Right renal cortex interstitium (tissue), 3 donors: ENCODE measurements around the gene FAM78A. TPM values are rescaled to one million over a fixed set of nuclear protein-coding genes. Genes with fewer than 3 reads are reported as not detected.
"Not testable (repeated sequence)": the region's sequence is repeated elsewhere in the genome, so short reads cannot be mapped to it uniquely, and the experiment has no call there.

Experiments
- DNase-seq, 3 donors: peaks; one replicate each; pipeline ENCODE4 v3.0.0-alpha.2; 2013; ENCODE audit warnings: low read depth in 3 of 3, low spot score in 2 of 3
- polyA plus RNA-seq, 3 donors: library from polyadenylated mRNA; unstranded; fragments of 120-200 nt; gene quantifications; one replicate each; pipeline ENCODE4 v1.2.1, GENCODE V29; 2013; ENCODE audit not compliant: insufficient read length in 3 of 3

FAM78A gene
- polyA plus RNA-seq, 3 donors, result 2.3 to 3.1 (median 2.5) TPM

DNA sequence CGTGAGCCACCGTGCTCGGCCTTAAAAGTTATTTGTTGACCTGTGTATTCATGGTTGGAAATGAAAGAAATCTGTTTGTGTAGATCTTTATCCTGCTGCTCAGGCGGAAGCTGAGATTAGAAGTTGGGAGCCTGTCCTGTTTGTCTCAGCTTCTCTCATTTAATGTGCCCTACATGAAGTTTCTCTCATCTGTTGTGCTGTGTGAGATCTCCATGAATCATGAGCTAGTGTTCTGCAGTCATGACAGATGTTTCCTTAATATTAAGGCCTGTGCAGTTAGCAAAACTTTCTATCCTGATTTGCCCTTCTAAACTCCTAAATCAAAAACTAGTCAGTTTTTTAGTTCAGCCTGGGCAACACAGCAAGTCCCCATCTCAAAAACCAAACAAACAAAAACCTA lies 59.5 kb downstream of the FAM78A start:
- DNase-seq, result no peak

DNA sequence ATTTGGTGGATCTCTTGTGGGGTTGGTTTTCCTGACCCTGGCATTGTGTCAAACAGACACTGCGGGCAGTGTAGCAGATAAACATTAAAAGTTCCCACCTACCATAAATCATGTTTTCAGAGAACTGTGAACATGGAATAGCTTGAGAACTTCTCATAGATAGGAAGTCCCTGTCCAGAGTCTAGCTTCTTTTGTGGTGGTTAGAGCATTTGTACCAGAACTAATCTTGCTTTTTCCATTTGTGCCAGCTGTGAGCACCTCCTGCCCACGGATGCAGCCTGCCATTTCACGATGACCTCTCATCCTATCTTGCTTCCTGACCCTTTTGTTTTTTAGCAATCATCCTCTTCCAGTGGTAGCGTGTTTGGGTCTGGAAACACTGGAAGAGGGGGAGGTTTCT lies 61.4 kb downstream of the FAM78A start:
- no peak for DNase-seq

DNA sequence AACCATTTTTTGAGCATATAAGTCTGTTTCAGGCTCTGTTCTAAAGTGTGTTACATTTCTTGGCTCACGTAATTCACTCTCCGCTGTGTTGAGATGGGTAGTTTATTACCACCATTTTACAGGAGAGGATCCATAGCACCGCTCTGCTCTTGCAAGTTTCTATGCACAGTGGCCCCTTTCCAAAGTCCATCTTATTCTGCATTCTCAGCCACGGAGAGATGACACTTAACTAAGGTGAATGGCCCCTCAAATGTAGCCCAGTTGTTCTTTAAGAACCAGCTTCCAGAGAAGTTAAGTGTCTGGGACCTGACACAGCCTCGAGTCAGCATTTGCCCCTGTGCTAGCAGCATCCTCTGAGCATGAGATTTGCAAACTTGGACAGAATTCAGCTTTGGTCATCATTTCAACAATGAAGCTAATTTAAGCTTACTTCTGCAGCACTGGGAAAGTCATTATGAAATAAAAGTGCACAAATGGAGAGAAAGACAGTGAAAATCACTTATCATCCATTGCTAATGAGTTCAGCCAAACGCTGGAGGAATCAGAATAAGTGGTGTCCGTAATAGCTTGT lies 61.9 kb downstream of the FAM78A start:
- DNase-seq, result no peak

- DNase-seq, result not testable (repeated sequence)
Observed at GRCh38 chr9:131211920-131212319, 64.4 kb downstream of the FAM78A start.

Other genes starting within 250 kb of the FAM78A start
- gene AIF1L, start 180.0 kb downstream of the FAM78A start, polyA plus RNA-seq, result 100 to 1,000 TPM; 355 to 428 (median 401) TPM
- gene NUP214, start 150.9 kb downstream of the FAM78A start, polyA plus RNA-seq, result 10 to 100 TPM; 45.7 to 52.0 (median 50.0) TPM
- gene PLPP7, start 13.2 kb upstream of the FAM78A start, polyA plus RNA-seq, result 1 to 10 TPM; 1.9 to 2.5 (median 2.0) TPM
- gene PRRC2B, start 117.6 kb upstream of the FAM78A start, polyA plus RNA-seq, result 100 to 1,000 TPM; 153 to 162 (median 161) TPM
- 10 to 100 TPM; 31.4 to 32.7 (median 31.9) TPM for gene POMT1, start 226.4 kb upstream of the FAM78A start, polyA plus RNA-seq